Measurements from ENCODE around the gene MED12L.

MED12L gene

GRCh38 chr3:151299006-151299405, 213.5 kb downstream of the MED12L start:
- no peak for DNase-seq (ENCODE audit: low read depth in 2 of 2)

- DNase-seq (ENCODE audit: low read depth in 2 of 2): no peak
Observed at GRCh38 chr3:151300539-151300938, 215.1 kb downstream of the MED12L start.

- no peak for DNase-seq (ENCODE audit: low read depth in 2 of 2)
Observed at GRCh38 chr3:151301787-151302186, 216.3 kb downstream of the MED12L start.

GRCh38 chr3:151303751-151304150, 218.3 kb downstream of the MED12L start:
- DNase-seq (ENCODE audit: low read depth in 2 of 2): no peak

GRCh38 chr3:151305060-151305774, 219.8 kb downstream of the MED12L start:
- no peak for DNase-seq (ENCODE audit: low read depth in 2 of 2)

DNA sequence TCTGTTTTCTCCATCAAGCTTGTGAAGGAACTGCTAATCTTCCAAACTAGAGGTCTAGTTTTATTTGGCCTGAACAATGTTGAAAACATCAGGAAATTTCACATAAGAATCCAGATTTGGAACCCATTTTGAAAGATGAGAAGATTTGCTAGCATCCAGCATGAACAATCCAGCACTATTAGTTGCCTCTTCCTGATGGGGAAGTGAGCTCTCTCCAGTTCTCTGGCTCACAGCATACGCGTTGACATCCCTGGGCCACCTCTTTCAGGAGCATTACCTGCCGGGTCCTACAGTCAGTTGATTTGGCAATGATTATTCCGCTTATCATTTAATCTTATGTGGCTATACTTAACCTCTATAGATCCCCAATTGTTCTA, 220.3 kb downstream of the MED12L start:
- DNase-seq (ENCODE audit: low read depth in 2 of 2): no peak

DNA sequence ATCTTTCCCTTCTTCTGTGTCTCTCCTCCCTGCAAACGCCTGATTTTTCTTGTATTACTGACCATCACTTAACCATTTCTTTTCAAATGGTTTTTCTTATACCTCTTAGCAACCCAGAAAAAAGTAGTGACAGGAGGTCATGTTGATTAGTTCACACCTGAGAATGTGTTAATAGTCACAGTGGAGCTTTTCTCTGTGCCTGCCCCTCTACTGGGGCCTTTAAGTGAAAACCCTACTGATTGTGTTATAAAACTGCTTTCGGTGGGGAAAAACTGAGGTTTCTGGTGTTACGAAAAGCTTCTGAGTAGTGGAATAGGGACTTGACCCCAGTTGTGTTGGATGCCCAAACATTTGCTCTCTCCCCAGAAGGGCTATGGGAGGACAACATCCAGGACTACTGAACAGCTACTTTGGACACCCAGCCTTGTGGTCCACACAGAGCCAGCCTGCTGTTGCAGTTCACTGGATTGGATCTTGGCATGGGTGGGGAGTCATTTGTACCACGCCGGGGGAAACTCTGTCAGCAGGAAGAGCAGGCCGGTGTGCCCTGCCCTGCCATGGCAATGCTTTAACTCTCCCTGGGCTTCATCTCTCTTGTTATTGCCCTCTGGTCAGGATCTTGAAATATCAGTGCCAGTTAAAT, 220.8 kb downstream of the MED12L start:
- DNase-seq (ENCODE audit: low read depth in 2 of 2): no peak

DNA sequence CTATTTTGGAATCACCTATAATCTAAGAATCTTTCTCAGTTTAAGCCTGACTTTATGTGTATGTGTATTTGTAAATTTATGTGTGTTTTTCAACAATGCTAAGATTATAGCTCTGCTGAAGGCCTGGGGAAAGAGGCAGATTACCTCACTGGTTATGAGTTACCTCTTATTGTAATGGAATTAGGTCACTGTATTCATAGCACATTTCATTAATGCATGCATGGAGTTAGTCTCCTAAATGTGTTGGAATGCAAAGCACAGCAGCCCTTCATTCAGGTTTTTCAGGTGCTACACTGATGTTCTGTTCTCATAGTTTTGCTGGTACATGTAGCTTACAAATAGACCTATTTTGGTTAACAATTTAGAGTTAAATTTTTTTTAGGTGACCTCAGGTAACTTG, 221.7 kb downstream of the MED12L start:
- DNase-seq (ENCODE audit: low read depth in 2 of 2): no peak

- no peak for DNase-seq (ENCODE audit: low read depth in 2 of 2)
Observed at GRCh38 chr3:151307583-151308488, 222.4 kb downstream of the MED12L start.

DNA sequence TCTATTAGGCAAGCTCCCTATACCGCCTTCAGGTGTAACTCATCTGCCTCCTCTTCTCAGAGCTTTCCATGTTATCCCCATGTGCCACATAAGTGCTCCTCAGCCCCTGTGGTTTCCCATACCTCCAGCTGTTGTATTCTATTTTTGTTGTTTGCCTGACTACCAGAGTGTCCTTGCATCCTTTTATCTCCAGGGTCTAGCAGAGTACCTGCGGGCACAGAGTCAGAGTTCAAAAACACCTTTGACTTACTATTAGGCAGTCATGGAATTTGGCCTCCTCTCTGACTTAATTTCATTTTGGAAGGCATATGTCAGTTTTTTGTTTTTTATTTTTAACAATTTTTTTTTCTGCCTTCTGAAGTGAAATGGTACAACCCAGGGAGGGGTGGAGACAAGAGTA, 224.1 kb downstream of the MED12L start:
- DNase-seq (ENCODE audit: low read depth in 2 of 2): no peak

DNA sequence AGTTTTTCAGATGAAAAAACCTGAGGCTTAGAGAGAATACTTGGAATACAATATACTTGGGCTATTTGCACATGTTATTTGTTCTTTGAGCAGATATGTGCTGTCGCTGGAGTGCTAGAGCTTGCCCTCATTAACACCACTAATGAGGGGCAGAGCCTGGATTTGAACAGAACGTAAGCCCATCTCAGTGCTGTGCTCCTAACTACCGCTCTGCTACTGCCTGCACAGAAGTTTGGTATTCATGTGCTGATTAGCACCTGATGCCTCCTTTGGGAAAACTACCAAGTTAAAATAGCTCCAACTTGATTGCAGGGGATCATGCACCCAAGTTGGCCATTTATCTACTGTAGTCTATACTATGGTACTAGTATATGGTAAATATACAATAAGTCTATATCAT, 227.5 kb downstream of the MED12L start:
- DNase-seq (ENCODE audit: low read depth in 2 of 2): no peak

DNA sequence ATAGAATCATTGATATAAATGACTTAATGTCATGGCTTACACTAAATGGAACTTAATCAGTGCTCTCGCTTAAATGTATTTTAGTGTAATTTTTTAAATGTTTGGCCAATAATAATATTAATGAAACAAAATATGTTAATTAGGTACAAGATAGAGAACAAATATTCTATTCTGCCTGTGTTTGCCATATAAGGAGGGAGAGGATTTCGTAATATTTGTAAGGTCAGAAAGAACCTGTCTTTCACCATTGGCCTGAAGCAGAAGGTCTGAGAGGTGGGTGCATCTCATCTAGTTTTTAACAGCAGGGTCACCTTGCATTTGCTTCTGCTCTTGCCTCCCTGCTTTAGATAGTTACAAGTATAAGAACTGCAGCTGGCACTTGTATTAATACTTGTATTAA, 228.7 kb downstream of the MED12L start:
- no peak for DNase-seq (ENCODE audit: low read depth in 2 of 2)

- DNase-seq (ENCODE audit: low read depth in 2 of 2): no peak
Observed at GRCh38 chr3:151314593-151314992, 229.1 kb downstream of the MED12L start.

DNA sequence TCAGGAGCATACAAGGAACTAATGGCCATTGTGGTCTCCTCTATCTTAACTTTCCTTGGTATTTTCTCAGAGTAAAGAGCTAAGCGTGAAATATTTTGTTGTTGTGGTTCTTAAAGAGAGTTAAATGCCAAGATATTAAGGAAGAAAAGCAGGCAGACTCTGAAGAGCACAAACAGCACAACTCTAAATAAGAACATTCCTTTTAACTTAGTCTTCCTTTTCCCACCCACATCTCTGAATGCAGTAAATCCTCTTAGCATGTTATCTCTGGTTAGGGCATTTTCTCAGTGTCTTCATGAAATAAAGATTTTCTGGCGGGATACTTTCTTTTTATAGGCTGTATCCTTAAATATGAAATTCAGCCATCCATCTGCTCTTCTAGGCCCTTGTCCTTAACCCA, 229.7 kb downstream of the MED12L start:
- DNase-seq (ENCODE audit: low read depth in 2 of 2): no peak

DNA sequence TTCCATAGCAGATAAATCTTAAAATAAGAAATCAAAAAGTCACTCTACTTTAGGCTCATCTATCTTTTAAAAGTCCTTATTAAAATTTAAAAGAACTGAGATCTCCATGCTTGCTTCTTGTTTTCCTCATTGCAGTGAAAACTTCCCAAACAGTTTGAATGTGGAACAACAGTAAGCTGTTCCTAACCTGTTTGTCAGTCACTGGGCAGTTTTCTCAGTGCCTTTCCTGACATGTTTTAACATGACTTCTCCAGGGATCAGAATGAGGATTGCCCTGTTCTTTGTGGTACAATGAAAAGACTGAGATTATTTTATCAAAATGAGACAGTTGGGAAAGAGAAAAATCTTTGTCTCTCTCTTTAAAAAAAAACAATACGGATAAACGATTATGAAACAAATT, 230.4 kb downstream of the MED12L start:
- DNase-seq (ENCODE audit: low read depth in 2 of 2): no peak

DNA sequence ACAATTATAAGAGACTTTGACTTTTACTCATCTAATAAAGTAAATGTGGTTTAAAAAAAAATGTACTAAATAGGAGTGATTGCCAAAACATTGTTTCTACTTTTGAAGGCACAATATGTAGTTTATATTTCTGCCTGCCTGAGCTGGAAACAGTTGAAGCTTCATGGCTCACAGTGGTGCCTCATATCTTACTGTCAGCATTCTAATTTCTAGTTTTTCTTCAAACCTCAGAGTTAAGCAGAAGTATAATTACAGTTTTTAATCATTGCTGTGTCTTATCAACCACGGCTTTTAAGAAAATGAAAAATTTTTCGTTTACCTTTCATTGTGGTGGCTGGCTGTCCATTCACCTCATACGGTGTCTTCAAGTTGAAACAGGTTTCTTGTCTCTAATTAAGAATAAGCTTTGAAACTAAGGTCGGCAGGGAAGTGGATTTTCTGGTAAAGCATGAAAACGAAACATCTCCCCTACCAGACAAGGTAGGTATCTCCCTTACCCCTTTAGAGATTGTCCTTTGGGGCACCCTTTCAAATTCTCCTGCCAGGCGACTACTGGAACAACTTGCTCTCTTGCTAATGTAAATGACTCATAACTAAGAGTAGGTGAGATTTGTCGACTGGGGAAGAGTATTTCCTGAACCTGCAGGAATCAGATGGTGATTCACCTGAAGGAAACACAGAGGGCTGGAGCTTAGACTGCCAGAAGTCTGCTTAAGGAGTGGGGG, 231.0 kb downstream of the MED12L start, which contains the start of gene GPR87:
Gene GPR87, minus strand, starts transcription at position 554 of the 725 bp plus-strand sequence. CDS start 16,720 bp downstream, outside the sequence.
- DNase-seq (ENCODE audit: low read depth in 2 of 2): no peak

DNA sequence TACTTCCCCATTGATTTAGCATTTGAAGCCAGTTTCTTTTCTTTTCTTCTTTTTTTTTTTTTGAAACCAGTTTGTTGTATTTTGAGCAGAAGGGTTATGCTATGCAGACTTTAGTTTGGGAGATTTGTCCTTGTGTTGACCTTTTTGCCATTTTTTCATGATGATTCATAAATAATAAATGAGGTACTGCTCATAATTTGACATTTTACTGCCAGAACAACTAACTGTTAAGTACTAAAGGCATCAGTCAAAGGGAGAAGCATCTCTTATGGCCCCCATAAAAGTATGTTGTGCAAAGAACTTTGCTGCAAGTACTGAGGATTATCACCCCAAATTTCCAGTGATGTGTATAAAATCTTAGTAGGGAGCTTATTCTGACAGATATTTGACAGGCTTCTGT, 232.8 kb downstream of the MED12L start:
- DNase-seq (ENCODE audit: low read depth in 2 of 2): no peak

GRCh38 chr3:151318991-151319390, 233.5 kb downstream of the MED12L start:
- DNase-seq (ENCODE audit: low read depth in 2 of 2): no peak

DNA sequence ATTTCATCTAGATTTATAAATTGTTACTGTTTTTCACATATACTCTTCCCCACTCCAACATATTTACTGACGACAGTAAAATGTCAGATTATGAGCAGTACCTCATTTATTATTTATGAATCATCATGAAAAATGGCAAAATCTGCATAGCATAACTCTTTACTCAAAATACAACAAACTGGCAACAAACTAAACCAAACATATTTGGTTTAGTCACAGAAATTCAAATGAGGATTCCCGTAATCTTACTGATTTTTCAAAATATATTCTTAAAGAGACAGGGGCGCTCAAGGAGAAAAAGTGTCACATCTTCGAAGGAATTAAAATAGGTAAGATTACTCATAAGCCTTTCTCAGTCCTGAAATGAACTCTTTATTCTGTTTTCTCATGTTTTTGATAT, 234.2 kb downstream of the MED12L start:
- DNase-seq (ENCODE audit: low read depth in 2 of 2): no peak

DNA sequence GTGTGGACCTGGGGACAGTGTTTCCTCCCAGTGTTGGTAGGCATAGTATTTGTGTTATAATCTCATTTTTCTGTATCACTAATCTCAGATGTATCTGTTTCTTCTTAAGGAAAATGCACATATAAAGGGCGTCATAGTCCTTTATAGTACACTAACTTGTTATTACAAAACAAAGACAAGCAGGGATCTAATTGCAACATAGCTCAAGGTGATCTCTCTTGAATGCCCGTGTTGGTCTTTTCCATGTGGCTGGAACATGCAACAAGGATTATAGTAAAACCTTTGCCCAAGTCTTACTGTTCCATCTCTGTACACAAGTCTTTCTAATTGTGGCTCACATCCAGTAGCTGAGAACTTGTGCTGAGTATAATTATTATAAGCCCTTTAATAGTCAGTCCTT, 234.7 kb downstream of the MED12L start:
- no peak for DNase-seq (ENCODE audit: low read depth in 2 of 2)

DNA sequence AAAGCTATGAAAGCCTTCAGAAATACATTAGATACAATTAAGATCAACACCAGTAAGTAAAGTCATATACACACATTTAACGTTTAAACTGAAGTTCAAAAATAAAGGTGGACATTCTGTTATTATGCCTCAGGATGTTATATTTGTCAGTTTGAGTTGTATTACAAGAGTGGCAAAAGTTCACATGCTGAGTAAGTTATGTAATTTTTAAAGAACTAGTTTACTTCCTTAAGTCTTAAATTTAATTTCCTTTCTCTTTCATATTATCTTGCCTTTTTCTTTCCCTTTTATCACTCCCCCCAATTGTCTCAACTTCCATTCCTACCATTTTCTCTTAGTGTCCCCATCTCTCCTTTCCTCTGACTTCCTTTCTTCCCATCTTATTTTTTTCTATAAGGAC, 236.1 kb downstream of the MED12L start:
- DNase-seq (ENCODE audit: low read depth in 2 of 2): no peak

GRCh38 chr3:151322511-151322910, 237.0 kb downstream of the MED12L start:
- DNase-seq (ENCODE audit: low read depth in 2 of 2): no peak
